HL-60 (cell line): ENCODE results near the gene SRF.

Experiments
- TF ChIP-seq, protein P1 (sequence below): IDR thresholded peaks from one replicate; pipeline ENCODE4 v1.5.1; 2011; ENCODE audit warnings: low read length, control low read depth, inconsistent platforms; ENCODE audit not compliant: insufficient read depth
- TF ChIP-seq, protein P2 (sequence below): IDR thresholded peaks from 2 replicates; pipeline ENCODE4 v1.6.1; 2012; ENCODE audit warnings: low read depth; ENCODE audit not compliant: insufficient replicate concordance

DNA sequence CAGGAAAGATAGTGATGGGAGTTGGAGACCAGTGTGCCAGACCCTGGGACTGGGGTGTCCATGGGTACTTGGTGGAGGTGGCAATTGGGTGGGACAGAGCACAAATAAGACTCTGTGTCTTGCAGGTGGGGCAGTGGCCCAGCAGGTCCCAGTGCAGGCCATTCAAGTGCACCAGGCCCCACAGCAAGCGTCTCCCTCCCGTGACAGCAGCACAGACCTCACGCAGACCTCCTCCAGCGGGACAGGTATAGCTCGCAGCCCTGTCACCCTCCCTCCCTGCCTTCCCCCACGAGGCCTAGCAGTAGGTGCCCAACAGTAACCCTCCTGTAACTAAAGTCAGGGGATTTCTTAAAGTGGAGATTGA, 5.3 kb downstream of the SRF start:
- TF ChIP-seq, protein P1, sequence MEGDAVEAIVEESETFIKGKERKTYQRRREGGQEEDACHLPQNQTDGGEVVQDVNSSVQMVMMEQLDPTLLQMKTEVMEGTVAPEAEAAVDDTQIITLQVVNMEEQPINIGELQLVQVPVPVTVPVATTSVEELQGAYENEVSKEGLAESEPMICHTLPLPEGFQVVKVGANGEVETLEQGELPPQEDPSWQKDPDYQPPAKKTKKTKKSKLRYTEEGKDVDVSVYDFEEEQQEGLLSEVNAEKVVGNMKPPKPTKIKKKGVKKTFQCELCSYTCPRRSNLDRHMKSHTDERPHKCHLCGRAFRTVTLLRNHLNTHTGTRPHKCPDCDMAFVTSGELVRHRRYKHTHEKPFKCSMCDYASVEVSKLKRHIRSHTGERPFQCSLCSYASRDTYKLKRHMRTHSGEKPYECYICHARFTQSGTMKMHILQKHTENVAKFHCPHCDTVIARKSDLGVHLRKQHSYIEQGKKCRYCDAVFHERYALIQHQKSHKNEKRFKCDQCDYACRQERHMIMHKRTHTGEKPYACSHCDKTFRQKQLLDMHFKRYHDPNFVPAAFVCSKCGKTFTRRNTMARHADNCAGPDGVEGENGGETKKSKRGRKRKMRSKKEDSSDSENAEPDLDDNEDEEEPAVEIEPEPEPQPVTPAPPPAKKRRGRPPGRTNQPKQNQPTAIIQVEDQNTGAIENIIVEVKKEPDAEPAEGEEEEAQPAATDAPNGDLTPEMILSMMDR: no peak
- TF ChIP-seq, protein P2, sequence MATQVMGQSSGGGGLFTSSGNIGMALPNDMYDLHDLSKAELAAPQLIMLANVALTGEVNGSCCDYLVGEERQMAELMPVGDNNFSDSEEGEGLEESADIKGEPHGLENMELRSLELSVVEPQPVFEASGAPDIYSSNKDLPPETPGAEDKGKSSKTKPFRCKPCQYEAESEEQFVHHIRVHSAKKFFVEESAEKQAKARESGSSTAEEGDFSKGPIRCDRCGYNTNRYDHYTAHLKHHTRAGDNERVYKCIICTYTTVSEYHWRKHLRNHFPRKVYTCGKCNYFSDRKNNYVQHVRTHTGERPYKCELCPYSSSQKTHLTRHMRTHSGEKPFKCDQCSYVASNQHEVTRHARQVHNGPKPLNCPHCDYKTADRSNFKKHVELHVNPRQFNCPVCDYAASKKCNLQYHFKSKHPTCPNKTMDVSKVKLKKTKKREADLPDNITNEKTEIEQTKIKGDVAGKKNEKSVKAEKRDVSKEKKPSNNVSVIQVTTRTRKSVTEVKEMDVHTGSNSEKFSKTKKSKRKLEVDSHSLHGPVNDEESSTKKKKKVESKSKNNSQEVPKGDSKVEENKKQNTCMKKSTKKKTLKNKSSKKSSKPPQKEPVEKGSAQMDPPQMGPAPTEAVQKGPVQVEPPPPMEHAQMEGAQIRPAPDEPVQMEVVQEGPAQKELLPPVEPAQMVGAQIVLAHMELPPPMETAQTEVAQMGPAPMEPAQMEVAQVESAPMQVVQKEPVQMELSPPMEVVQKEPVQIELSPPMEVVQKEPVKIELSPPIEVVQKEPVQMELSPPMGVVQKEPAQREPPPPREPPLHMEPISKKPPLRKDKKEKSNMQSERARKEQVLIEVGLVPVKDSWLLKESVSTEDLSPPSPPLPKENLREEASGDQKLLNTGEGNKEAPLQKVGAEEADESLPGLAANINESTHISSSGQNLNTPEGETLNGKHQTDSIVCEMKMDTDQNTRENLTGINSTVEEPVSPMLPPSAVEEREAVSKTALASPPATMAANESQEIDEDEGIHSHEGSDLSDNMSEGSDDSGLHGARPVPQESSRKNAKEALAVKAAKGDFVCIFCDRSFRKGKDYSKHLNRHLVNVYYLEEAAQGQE: no peak
